Right lung (tissue), 5 donors: ENCODE measurements around the gene GSG1L. TPM values are rescaled to one million over a fixed set of nuclear protein-coding genes. Genes with fewer than 3 reads are reported as not detected.

ENCODE experiments used
- DNase-seq, 2 donors: peaks; one replicate each; pipeline ENCODE4 v3.0.0-alpha.2; 2013
- polyA plus RNA-seq, 5 donors: library from polyadenylated mRNA; unstranded; fragments of 120-200 nt; gene quantifications; one replicate each; pipeline versions ENCODE4 v1.2.1 to v1.2.3, GENCODE V29; 2013; ENCODE audit warnings: inconsistent platforms in 1 of 5, low replicate concordance in 1 of 5; ENCODE audit not compliant: insufficient read length in 5 of 5, insufficient read depth in 1 of 5

The GSG1L gene
- polyA plus RNA-seq, 5 donors, result 0.88 to 1.5 (median 0.99) TPM

DNA sequence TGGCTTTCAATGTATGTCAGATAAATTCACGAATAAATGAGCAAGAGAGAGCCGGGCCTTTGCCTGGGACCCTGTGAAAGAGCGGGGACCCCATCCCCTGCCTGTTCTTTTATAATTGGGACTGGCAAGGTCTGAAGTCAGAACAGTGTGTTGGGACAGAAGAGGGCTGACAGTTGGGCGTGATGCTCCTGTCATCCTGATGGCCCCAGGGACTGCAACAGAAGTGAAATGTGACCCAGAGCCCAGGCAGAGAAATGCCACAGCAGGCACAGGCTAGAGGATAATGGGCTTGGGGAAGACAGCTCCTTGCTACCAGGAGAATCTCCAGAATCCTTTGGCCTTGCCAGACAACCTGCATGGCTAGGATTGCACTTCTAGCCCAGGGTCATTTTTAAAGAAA, 37.9 kb downstream of the GSG1L start:
- DNase-seq, result no peak

DNA sequence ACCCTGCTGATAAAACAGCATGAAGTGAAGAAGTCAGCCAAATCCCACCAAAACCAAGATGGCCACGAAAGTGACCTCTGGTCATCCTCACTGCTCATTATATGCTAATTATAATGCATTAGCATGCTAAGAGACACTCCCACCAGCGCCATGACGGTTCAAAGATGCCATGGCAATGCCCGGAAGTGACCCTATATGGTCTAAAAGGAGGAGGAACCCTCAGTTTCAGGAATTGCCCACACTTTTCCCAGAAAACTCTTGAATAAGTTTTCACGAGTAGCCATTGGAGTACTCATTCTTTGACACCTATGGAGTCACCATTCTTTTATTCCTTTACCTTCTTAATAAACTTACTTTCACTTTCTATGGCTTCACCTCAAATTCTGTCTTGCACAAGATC, 44.3 kb downstream of the GSG1L start:
- no peak for DNase-seq

DNA sequence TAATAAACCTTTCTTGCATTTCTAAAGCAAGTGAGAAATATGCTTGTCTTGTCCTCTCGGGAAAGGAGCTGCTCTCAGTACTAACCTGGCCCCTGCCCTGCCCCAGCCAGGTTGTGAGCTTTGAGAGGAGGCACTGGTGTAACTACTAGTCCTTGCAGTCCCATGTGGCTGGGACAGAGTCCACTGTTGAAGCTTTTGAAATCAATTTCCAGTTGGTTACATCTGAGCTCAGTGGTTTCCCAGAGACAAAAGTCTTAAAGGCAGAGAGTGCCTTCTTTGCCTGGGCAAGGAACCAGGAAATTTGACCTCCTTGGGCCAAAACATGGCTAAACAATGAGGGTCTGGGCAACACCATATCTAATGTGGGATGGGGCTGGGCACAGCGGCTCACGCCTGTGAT, 48.7 kb downstream of the GSG1L start:
- DNase-seq, result no peak

- no peak for DNase-seq
These were observed 49.6 kb downstream of the GSG1L start for GRCh38 chr16:28013878-28014277.

GRCh38 chr16:28013392-28013791, 50.1 kb downstream of the GSG1L start:
- no peak for DNase-seq

GRCh38 chr16:28011971-28012445, 51.5 kb downstream of the GSG1L start:
- no peak for DNase-seq

DNA sequence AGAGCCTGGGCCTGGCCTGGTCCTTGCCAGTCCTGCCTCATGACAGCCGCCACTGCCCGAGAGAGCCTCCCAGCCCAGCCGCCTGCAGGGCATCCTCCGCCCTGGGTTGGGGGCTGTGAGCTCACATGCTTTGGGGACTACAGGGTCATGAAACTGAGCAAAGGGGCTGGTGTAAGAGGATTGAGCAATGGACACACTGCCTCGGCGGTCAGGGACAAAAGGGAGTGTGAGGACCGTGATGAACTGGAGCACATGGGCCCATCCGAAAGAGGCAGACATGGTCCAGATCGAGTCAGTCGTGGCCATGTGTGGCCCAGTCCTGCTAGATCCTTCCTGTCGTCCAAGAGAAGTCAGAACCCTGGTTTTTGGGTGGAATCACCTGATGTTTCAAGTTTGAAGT, 52.3 kb downstream of the GSG1L start:
- DNase-seq, result no peak

- DNase-seq, result no peak
These were observed 52.8 kb downstream of the GSG1L start for GRCh38 chr16:28010671-28011070.

DNA sequence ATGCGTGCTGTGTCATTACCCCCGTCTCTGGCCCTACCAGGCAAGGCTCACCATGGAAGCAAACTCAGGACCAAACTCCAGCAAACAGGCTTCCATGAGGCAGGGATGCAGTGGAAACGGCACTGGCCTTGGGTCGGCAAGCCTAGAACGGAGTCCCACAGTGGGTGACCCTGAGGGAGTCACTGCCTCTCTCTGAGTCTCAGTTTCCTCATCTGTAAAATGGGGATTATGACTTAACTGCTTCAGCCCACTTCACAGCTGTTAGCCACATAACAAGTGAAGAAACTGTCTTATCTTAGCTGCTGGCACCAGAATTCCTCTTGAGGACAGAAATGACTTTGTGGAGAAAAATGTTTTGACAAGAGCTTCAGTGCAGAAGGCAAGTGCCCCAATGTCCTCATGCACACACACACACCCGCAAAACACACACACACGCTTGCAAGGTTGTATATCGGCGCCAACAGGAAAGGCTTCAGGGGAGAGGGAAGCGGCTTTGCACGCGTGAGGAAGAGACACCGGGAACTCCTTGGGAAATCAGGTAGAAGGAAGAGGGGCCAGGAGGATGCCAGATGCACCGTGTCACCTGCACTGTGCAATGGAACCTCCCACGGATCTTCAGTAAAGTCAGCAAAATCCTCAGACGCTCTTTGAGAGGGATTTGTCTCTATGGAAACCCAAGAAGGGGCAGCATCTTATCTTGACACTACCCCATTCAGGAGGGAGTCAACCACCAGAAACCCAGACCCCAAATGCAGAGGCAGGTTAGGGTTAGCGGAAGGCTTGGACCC, 53.7 kb downstream of the GSG1L start:
- no peak for DNase-seq

GRCh38 chr16:28003923-28004322, 59.6 kb downstream of the GSG1L start:
- no peak for DNase-seq

DNA sequence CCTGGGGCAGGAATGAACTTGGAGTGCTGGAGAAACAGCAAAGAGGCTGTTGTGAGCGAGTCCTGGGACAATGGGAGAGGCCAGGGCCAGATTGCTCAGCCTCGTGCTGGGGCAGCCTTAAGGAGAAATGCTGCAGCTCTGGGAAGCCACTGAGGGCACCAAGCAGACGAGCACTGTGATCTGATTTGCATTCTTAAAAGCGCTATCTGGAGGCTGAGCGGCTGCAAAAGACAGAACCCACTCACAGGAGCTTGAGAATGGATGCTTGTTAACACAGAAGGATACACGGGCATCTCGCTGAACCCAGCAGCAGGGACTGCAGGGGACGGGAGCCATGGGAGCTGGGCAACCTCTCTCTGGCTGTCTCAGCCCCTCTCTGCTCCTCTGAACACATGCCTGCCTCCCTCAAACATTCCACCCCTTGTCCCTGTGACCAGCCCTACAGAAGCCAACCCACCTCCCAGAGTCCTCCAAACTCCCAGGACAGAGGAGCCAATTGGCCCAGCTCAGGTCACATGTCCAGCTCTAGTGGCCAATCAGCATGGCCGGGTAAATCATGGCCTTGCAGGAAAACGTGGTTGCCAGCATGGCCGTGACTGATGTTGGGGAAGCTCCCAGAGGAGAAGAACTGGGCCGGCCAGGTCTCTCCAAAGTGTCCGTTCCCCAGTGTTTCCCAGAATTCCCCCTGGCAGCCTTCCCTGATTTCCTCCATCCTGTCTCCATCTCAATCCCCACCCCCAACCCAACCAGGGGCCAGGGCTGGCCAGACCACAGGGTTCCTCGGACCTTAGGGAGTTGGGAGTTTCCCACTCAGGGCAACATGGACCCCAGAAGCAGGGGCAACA, 60.3 kb downstream of the GSG1L start:
- no peak for DNase-seq

- DNase-seq, result no peak
These were observed 61.9 kb downstream of the GSG1L start for GRCh38 chr16:28001642-28002041.

DNA sequence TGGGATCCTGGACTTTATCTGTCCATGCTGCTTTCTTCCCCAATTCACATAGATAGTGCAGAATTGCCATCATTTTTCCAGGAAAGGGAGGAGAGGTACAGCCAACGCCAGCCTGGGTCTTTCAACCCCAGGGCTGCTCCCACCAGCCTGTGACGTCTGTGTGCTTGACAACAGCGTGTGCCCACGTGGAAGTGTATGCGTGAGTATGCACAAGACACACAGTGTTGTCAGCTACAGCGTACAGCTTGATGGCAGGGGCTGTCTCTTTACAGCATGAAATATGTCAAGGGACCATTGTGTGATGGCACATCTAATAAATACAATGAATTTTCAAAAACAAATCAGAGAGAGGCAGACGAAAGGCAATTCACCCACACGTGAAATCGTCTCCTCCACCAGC, 62.3 kb downstream of the GSG1L start:
- DNase-seq, result no peak

DNA sequence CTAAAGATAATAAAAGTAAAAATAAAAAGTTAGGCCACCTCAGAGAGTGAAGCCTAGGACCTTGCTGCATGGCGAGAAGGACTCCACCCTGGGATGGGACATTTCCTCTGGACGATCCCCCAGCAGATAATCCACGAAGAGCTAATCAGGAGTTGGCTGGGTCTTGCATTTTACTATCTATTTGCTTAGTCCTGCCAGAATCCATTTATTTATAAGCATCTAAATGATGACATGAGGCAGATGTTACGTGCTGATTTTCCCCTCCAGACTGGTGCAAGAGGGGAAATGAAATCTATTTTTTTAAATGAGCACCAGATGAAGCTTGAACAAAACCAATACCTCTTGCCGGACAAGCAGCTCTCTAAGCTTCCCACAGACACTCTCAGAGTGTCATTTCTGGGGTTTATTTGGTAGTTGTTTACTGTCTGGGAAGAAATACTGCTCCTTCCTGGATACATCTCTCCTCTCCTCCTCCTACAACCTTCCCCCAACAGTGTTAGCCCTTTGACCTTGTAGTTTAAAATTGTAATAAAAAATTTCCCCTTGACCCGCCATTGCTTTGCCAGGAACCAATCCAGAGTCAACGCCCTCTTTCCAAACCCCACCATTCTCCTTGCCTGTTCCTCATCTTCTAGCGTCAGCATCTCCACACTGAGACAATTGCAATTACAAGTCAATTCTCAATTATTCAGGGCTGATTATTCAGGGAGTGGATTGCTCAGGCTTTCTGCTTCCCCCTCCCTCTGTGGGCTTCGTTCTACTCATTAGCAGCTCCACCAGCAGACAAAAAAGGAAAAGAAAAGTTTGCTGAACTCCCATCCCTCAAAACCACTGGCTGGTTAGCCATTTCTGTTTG, 63.0 kb downstream of the GSG1L start:
- DNase-seq, result no peak

- no peak for DNase-seq
These were observed 63.8 kb downstream of the GSG1L start for GRCh38 chr16:27999687-28000086.

DNA sequence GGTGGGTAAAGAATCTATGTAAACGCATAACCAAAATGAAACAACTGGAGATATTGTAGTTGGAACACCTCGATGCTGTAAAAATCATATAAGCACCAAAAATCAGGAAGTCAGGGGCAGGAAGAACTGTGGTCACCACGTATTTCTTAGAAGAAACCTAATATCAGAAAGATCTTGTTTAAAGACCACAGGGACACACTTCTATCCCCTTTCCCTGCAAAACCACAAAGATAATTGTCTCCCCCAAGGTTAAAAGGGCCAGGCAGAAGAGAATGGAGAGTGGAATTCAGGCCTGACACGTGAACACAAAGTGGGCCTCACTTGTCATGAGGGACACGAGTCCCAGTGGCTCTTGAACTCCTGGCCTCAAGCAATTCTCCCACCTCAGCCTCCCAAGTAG, 68.1 kb downstream of the GSG1L start:
- no peak for DNase-seq

- no peak for DNase-seq
These were observed 68.8 kb downstream of the GSG1L start for GRCh38 chr16:27994686-27995085.

- no peak for DNase-seq
These were observed 69.9 kb downstream of the GSG1L start for GRCh38 chr16:27993587-27993986.

DNA sequence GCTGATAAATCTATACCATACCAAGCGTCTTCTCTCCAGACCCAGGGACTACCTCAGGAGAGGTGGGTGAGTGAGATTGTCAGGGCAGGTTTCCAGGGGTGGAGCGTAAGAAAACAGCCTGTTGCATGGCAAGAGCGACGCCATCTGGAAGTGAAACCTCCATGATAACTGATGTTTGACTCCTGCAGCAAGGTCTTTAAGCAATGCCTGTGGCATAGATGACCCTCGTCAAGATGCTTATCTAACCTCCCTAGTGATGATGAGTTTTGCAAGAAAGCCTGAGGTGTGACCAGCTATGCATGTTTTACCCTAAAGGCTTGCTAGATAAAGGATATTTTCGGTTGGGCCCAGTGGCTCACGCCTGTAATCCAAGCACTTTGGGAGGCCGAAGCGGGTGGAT, 71.6 kb downstream of the GSG1L start:
- DNase-seq, result no peak

DNA sequence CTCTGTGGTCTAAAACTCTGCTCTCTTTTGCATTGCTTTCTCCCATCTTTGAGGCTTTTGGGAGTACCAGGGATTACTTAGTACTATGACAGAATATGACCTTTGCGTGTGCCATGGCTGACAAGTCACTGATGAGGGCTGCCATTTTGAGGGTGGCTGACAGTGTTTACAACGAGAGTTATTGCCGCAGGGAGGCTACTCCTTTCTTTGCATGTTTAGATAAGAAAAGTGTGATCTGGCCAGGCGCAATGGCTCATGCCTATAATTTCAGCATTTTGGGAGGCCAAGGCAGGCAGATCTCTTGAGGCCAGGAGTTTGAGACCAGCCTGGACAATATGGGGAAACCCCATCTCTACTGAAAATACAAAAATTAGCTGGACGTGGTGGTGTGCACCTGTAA, 77.5 kb downstream of the GSG1L start:
- no peak for DNase-seq

DNA sequence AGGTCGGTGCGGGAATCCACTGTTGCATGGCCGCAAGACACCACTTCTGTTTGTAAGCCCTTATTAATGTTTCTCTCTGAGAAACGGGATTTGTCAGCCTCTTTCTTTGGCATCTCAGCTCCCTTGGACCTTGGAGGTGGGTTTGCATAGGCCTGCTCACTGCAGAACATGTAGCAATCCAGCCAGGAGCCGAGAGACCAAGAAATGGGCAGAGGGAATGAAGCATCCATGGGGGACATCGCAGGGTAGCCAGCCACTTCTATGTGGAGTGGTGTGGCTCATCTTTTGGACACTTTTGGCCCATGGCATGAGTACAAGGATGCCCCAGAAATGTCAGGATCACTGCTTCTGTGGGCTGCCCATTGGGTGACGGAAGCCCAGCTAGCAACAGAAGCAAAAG, 79.4 kb downstream of the GSG1L start:
- DNase-seq, result no peak

GRCh38 chr16:27983244-27983643, 80.3 kb downstream of the GSG1L start:
- no peak for DNase-seq
